Coronary artery (tissue), 2 donors: ENCODE results near the gene ILDR2.

Source experiments
- DNase-seq: peaks from one replicate; pipeline ENCODE4 v3.0.0-alpha.2; 2017; ENCODE audit warnings: low spot score
- H3K27ac ChIP-seq, 2 donors: fragments of 200-600 bp; sonication (generic); one replicate each; pipeline ENCODE4 v1.5.1; 2016 to 2019
- H3K4me3 ChIP-seq: fragments of 200-600 bp; sonication (generic); 2 replicates; pipeline ENCODE4 v1.5.1; 2016; ENCODE audit warnings: mild to moderate bottlenecking, moderate library complexity
- TF ChIP-seq, protein P1 (sequence below): fragments of 200-600 bp; sonication (generic); IDR thresholded peaks from one replicate; pipeline ENCODE4 v1.5.1; 2019; ENCODE audit warnings: antibody characterized with exemption

The ILDR2 gene

DNA sequence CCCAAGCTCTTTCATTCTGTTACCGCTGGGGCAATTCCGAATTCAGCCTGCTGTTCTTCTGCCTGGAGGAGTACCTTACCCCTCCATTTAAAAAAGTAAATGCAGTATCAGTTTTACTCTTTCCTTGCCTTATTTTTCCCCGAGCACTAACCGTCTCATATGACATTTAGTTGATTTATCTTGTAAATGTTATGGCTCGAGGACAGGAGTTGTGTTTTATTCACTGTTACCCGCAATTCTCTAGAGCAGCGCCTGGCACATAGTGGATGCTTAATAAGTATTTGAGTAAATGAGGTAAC is 98.9 kb downstream of the ILDR2 start:
- DNase-seq, result no peak
- TF ChIP-seq, protein P1, sequence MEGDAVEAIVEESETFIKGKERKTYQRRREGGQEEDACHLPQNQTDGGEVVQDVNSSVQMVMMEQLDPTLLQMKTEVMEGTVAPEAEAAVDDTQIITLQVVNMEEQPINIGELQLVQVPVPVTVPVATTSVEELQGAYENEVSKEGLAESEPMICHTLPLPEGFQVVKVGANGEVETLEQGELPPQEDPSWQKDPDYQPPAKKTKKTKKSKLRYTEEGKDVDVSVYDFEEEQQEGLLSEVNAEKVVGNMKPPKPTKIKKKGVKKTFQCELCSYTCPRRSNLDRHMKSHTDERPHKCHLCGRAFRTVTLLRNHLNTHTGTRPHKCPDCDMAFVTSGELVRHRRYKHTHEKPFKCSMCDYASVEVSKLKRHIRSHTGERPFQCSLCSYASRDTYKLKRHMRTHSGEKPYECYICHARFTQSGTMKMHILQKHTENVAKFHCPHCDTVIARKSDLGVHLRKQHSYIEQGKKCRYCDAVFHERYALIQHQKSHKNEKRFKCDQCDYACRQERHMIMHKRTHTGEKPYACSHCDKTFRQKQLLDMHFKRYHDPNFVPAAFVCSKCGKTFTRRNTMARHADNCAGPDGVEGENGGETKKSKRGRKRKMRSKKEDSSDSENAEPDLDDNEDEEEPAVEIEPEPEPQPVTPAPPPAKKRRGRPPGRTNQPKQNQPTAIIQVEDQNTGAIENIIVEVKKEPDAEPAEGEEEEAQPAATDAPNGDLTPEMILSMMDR, result no peak
- H3K27ac ChIP-seq, result peak overlapping the region in 1 of 2 donors; percentile 42
- H3K4me3 ChIP-seq, result peak overlapping the region; percentile 97

DNA sequence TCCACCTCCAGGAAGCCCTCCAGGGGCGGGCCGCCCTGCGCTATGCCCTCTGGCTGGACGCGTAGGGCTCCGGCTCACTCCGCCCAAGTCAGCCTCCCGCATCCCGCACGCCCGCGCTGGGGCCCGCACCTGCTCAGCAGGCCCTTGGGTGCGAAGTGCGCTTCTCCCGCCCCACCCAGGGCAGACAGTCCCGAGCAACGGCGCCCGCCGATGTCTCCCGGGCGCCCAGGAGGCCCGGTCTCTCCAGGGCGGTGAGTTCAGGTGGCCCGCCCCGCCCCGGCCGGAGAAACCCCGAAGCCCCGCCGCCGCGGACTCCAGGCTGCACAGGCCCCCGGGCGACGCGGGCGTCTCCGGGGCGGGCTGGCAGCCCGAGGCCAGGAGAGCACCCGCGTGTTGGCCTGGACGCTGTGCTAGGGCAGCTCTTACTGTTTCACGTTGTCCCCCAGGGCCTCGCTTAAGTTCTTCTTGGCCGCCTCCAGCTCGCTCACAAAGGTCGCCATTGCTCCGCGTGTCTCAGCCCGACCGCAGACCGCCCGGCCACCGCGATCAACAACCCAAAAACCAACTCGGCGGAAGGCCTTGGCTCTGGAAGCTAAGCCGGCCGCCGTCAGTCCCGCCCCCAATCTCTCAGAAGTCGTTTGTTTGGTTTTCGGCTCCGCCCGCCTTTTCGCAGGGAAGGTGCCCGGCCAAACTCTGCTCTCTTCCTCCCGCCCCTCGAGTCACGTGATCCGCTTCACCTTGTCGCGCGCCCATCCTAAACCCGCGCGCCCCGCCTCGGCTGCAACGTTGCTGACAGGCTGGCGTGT is 99.4 kb downstream of the ILDR2 start, which contains the start of gene TADA1:
TSS of gene TADA1 (minus strand) at position 531 of the 806 bp plus-strand sequence. CDS start at position 500, 31 bp downstream.
- Histone ChIP-seq H3K4me3 (peak within 1 kb of the TSS; percentile 97), H3K27ac (peak within 1 kb of the TSS; percentile 81 to 90)
- TF ChIP-seq, protein P1, result no peak
- DNase-seq, result peak; percentile 99

DNA sequence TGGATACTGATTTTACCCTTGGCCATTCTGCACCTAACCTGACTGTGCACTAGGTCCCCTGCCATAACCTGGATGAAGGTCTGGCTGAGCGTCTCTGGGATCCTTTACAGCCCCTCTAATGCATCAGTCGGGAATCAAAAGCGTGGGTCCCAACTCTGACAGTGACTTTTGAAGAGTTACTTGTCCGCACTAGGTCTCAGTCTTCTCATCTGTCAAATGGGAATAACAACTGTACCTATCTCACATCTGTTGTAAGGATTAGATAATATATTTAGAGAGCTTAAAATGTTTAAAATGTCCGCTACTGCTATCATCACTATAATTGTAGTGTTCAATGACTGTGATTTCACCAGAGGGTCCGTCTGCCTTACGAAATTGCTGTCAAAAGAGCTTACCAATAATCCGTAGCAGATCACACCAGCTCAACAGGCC is 100.0 kb downstream of the ILDR2 start:
- DNase-seq, result no peak
- peak overlapping the region; percentile 97 for H3K4me3 ChIP-seq
- TF ChIP-seq, protein P1, result no peak
- peak overlapping the region; percentile 81 to 90 for H3K27ac ChIP-seq

DNA sequence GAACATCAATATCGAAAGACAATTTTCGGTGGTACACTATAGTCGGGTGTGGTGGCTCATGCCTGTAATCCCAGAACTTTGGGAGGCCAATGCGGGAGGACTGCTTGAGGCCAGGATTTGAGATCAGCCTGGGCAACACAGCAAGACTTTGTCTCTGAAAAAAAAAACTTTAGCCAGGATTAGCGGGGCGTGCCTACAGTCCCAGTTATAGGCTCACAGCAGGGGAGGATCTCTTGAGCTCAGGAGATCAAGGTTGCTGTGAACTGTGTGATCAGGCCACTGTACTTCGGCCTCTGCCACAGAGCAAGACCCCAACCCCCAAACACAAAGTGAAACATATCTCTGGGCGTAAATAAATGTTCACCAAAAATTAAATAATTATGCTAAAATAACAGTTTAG is 100.9 kb downstream of the ILDR2 start:
- Histone ChIP-seq H3K27ac (no peak overlapping the region), H3K4me3 (no peak overlapping the region)
- TF ChIP-seq, protein P1, result no peak
- DNase-seq, result no peak

DNA sequence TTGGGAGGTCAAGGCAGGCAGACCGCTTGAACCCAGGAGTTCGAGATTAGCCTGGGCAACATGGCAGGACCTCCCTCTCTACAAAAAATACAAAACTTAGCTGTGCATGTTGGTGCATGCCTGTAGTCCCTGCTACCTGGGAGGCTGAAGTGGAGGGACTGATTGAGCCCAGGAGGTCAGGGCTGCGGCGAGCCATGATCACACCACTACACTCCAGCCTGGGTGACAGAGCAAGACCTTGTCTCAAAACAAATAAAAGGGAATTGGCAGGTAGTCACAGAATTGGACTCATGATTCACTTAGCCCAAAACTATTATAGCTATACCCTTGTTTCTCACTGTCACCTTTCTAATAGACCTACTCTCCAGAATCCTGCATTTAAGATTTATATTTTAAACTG is 104.8 kb downstream of the ILDR2 start:
- no peak overlapping the region for H3K4me3 ChIP-seq
- H3K27ac ChIP-seq, result no peak overlapping the region
- no peak for DNase-seq
- TF ChIP-seq, protein P1, result no peak

DNA sequence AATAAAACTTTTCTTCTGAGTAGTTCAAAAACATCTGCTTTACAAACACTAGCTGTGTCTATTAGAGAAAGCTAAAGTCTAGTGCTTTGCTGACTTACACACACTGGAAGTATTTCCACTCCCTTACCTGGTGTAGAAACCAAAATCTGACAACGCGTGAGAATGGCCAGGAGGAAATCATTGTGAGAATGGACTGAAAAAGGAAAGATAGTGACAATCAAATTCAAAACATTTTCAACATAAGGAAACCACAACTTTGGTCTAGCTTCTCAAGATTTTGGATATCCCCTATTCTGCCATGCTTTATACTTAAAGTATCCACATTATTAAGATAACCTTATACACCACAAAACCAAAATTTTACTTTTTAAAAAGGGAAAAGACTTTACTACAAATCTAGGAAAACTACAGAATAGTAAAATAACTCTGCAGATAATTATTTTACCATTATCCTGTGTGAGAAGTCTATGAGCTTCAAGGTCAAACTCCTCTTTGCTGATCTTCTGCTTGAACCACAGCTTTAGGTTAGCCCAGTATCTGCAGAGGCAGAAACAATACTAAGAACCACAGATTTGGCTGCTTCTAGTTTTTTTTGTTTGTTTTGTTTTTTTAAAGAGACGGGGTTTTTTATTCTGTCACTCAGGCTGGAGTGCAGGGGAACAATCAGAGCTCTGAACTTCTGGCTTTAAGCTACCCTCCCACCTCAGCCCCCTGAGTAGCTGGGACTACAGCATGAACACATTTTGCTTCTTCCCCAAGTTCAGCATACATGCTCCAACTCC is 105.8 kb downstream of the ILDR2 start:
- no peak overlapping the region for H3K27ac ChIP-seq
- H3K4me3 ChIP-seq, result no peak overlapping the region
- DNase-seq, result no peak
- TF ChIP-seq, protein P1, result no peak
